ENCODE results near the gene SEC24B.
A peak's percentile ranks its signal among the peaks of the same experiment; 100 is the strongest.
"Not testable (repeated sequence)": the region's sequence is repeated elsewhere in the genome, so short reads cannot be mapped to it uniquely, and the experiment has no call there.

SEC24B gene

GRCh38 chr4:109511414-109511813, 77.8 kb downstream of the SEC24B start:
- no peak for DNase-seq (ENCODE audit: low read depth, low spot score)
- TF ChIP-seq CTCF (IDR thresholded peaks at IDR 0.05; ENCODE audit: insufficient read depth, low read length, missing control alignments) = no peak
- H3K4me3 ChIP-seq (ENCODE audit: low read depth, low read length) = no peak overlapping the region
- ChIA-PET POLR2A (interaction anchor here (0.7 kb wide), 1 partner anchor 36 kb away, joined by 3 read pairs; no protein-coding TSS in a partner anchor), CTCF (no interaction called here)

- CTCF ChIA-PET; DNase-seq (ENCODE audit: low read depth, low spot score); H3K4me3 ChIP-seq (ENCODE audit: low read depth, low read length); POLR2A ChIA-PET: not testable (repeated sequence)
Observed at GRCh38 chr4:109513368-109513767, 79.8 kb downstream of the SEC24B start.

- no peak overlapping the region for H3K4me3 ChIP-seq (ENCODE audit: low read depth, low read length)
- ChIA-PET POLR2A (no interaction called here), CTCF (no interaction called here)
- TF ChIP-seq CTCF (IDR thresholded peaks at IDR 0.05; ENCODE audit: insufficient read depth, low read length, missing control alignments) = no peak
- no peak for DNase-seq (ENCODE audit: low read depth, low spot score)
Observed at GRCh38 chr4:109532182-109532581, 98.6 kb downstream of the SEC24B start.

GRCh38 chr4:109545401-109545800, 111.8 kb downstream of the SEC24B start:
- ChIA-PET POLR2A (no interaction called here), CTCF (interaction anchor here (1.2 kb wide), 1 partner anchor 21 kb away, joined by 3 read pairs; no protein-coding TSS in a partner anchor)
- TF ChIP-seq CTCF (IDR thresholded peaks at IDR 0.05; ENCODE audit: insufficient read depth, low read length, missing control alignments) = no peak
- no peak overlapping the region for H3K4me3 ChIP-seq (ENCODE audit: low read depth, low read length)
- DNase-seq (ENCODE audit: low read depth, low spot score) = no peak

- no peak for TF ChIP-seq CTCF (IDR thresholded peaks at IDR 0.05; ENCODE audit: insufficient read depth, low read length, missing control alignments)
- no peak for DNase-seq (ENCODE audit: low read depth, low spot score)
- ChIA-PET CTCF (no interaction called here), POLR2A (no interaction called here)
- no peak overlapping the region for H3K4me3 ChIP-seq (ENCODE audit: low read depth, low read length)
Observed at GRCh38 chr4:109547394-109547793, 113.8 kb downstream of the SEC24B start.

DNA sequence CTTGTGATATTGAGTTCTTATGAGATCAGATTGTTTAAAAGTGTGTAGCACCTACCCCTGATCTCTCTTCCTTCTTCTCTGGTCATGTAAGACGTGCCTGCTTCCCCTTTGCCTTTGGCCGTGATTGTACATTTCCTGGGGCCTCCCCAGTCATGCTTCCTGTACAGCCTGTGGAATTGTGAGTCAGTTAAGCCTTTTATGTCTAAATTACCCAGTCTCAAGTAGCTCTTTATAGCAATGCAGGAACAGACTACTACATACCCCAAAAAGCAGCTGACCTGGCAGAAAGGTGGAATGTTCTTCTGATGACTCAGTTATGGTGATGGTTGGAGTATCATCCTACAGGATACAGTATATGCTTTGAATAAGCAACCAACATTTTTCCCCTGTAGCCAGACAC, 115.0 kb downstream of the SEC24B start:
- TF ChIP-seq CTCF (IDR thresholded peaks at IDR 0.05; ENCODE audit: insufficient read depth, low read length, missing control alignments) = no peak
- peak; percentile 70 for DNase-seq (ENCODE audit: low read depth, low spot score)
- ChIA-PET CTCF (no interaction called here), POLR2A (interaction anchor here (1.0 kb wide), 1 partner anchor 116 kb away, joined by 3 read pairs; no protein-coding TSS in a partner anchor)
- no peak overlapping the region for H3K4me3 ChIP-seq (ENCODE audit: low read depth, low read length)

GRCh38 chr4:109552237-109552636, 118.6 kb downstream of the SEC24B start:
- no peak for DNase-seq (ENCODE audit: low read depth, low spot score)
- ChIA-PET POLR2A (no interaction called here), CTCF (no interaction called here)
- TF ChIP-seq CTCF (IDR thresholded peaks at IDR 0.05; ENCODE audit: insufficient read depth, low read length, missing control alignments) = no peak
- H3K4me3 ChIP-seq (ENCODE audit: low read depth, low read length) = no peak overlapping the region

All from AG04449 (cell line).